DMS153 treated with DMSO at 0.1 percent for 48 hours (cell line): ENCODE data around the gene DYNLRB1.

ENCODE experiments used
- DNase-seq: peaks from one replicate; lab custom pipeline; 2025; ENCODE audit not compliant: unreplicated experiment; lab: John Stamatoyannopoulos, UW

The DYNLRB1 gene

GRCh38 chr20:34577061-34577460 lies 60.8 kb downstream of the DYNLRB1 start:
- no peak for DNase-seq

GRCh38 chr20:34578025-34578424 lies 61.8 kb downstream of the DYNLRB1 start:
- no peak for DNase-seq

GRCh38 chr20:34578521-34578920 lies 62.3 kb downstream of the DYNLRB1 start:
- no peak for DNase-seq

- DNase-seq = peak; percentile 40
These were observed 63.2 kb downstream of the DYNLRB1 start for GRCh38 chr20:34579191-34579978.

- DNase-seq = peak; percentile 41
These were observed 64.0 kb downstream of the DYNLRB1 start for GRCh38 chr20:34579979-34580940.

GRCh38 chr20:34581341-34582184 lies 65.3 kb downstream of the DYNLRB1 start:
- DNase-seq = peak; percentile 56

- no peak for DNase-seq
These were observed 66.0 kb downstream of the DYNLRB1 start for GRCh38 chr20:34582221-34582620.

GRCh38 chr20:34582911-34583310 lies 66.7 kb downstream of the DYNLRB1 start:
- no peak for DNase-seq

GRCh38 chr20:34583544-34583943 lies 67.3 kb downstream of the DYNLRB1 start:
- DNase-seq = no peak

- no peak for DNase-seq
These were observed 68.8 kb downstream of the DYNLRB1 start for GRCh38 chr20:34585019-34585418.

- no peak for DNase-seq
These were observed 70.4 kb downstream of the DYNLRB1 start for GRCh38 chr20:34586488-34587163.
